GM18507 (cell line): Measurements from ENCODE around the gene DNAH2.

Source experiments
- DNase-seq: peaks from one replicate; pipeline ENCODE4 v3.0.0; 2011; ENCODE audit warnings: low read depth; ENCODE audit not compliant: insufficient read length; ENCODE audit errors: extremely low spot score
- FAIRE-seq: peaks from 2 replicates; lab custom pipeline; 2011; peaks lifted over from hg19 to GRCh38; lab: Jason Lieb, UNC

Gene DNAH2

GRCh38 chr17:7700510-7700909 is 17.0 kb upstream of the DNAH2 start:
- FAIRE-seq (no peak), DNase-seq (no peak)

GRCh38 chr17:7701681-7702080 is 15.9 kb upstream of the DNAH2 start:
- DNase-seq (no peak), FAIRE-seq (no peak)

- FAIRE-seq = no peak
Observed at GRCh38 chr17:7702776-7703175, 14.8 kb upstream of the DNAH2 start.

GRCh38 chr17:7703584-7704479 is 13.7 kb upstream of the DNAH2 start:
- no peak for FAIRE-seq
- no peak for DNase-seq

More at GRCh38 chr17:7702776-7703175, 14.8 kb upstream of the DNAH2 start:
- DNase-seq = no peak

GRCh38 chr17:7704601-7705268 is 12.8 kb upstream of the DNAH2 start, which contains the start of gene EFNB3:
TSS of gene EFNB3 (plus strand) at chr17:7705202. CDS start at chr17:7705599, 397 bp downstream.
- DNase-seq = no peak
- FAIRE-seq = no peak

- no peak for FAIRE-seq
Observed at GRCh38 chr17:7705269-7706255, 12.0 kb upstream of the DNAH2 start.

GRCh38 chr17:7706631-7707354 is 10.8 kb upstream of the DNAH2 start:
- FAIRE-seq = no peak
- DNase-seq = no peak

More at GRCh38 chr17:7705269-7706255, 12.0 kb upstream of the DNAH2 start:
- no peak for DNase-seq

- DNase-seq = no peak
- FAIRE-seq = no peak
Observed at GRCh38 chr17:7707446-7707845, 10.1 kb upstream of the DNAH2 start.

- no peak for FAIRE-seq
- no peak for DNase-seq
Observed at GRCh38 chr17:7707858-7708750, 9.4 kb upstream of the DNAH2 start.

GRCh38 chr17:7709031-7709430 is 8.5 kb upstream of the DNAH2 start:
- no peak for DNase-seq
- FAIRE-seq = no peak

- FAIRE-seq = no peak
- DNase-seq = no peak
Observed at GRCh38 chr17:7710301-7710700, 7.2 kb upstream of the DNAH2 start.

GRCh38 chr17:7711051-7711755 is 6.3 kb upstream of the DNAH2 start:
- no peak for DNase-seq
- no peak for FAIRE-seq

GRCh38 chr17:7712111-7712771 is 5.3 kb upstream of the DNAH2 start:
- FAIRE-seq (no peak), DNase-seq (no peak)

- DNase-seq = no peak
- FAIRE-seq = no peak
Observed at GRCh38 chr17:7713782-7714181, 3.8 kb upstream of the DNAH2 start.

GRCh38 chr17:7714721-7715594 is 2.6 kb upstream of the DNAH2 start:
- DNase-seq (no peak), FAIRE-seq (no peak)
